Adrenal gland (tissue), 5 donors: ENCODE results near the gene HIPK2.

ENCODE experiments used
- CTCF ChIP-seq, 6 experiments: fragments of 450-650 bp in 4 of 6; fragments of 200-600 bp in 2 of 6; sonication (generic) in 1 of 6; IDR thresholded peaks; 1 replicate in 5 of 6; 2 replicates in 1 of 6; pipeline versions ENCODE4 v1.5.1 to v1.8.0; 2016 to 2021; ENCODE audit warnings: antibody characterized with exemption in 6 of 6, mild to moderate bottlenecking in 2 of 6, moderate library complexity in 1 of 6
- POLR2A ChIP-seq, 2 donors: fragments of 450-650 bp; IDR thresholded peaks; one replicate each; pipeline ENCODE4 v1.6.1; 2017; ENCODE audit warnings: antibody characterized with exemption in 2 of 2, mild to moderate bottlenecking in 2 of 2, moderate library complexity in 1 of 2
- donor health status: DM: no; HTN: no; CAD: no.

- TF ChIP-seq CTCF (IDR thresholded peaks at IDR 0.05), result no peak
- TF ChIP-seq POLR2A (IDR thresholded peaks at IDR 0.05), result no peak
Measured at GRCh38 chr7:139523968-139524815, 253.6 kb downstream of the HIPK2 start.
